MCF 10A (cell line): Measurements from ENCODE around the gene CFAP100. TPM values are rescaled to one million over a fixed set of nuclear protein-coding genes. Genes with fewer than 3 reads are reported as not detected.

Source experiments
- BruUV-seq: library from RNA; stranded (reverse); fragments of 400-500 nt; replicated peaks from 2 replicates; lab custom pipeline; 2021; lab: Mats Ljungman, UMichigan
- CTCF ChIA-PET: fragments of 300-600 bp; sonication (Branson Sonifier 250); formaldehyde crosslinking; extraction: SDS; loops from one replicate; lab custom pipeline; 2021; ENCODE audit warnings: antibody characterized with exemption, inconsistent platforms; lab: Yijun Ruan, JAX
- POLR2A ChIA-PET: fragments of 300-600, 350-650 bp; sonication (Branson Sonifier 250); formaldehyde crosslinking; extraction: SDS; loops from one replicate; lab custom pipeline; 2020; ENCODE audit warnings: antibody characterized with exemption, inconsistent platforms; lab: Yijun Ruan, JAX
- DNase-seq: peaks from one replicate; pipeline ENCODE4 v3.0.0-alpha.2; 2018; ENCODE audit not compliant: unreplicated experiment
- H3K27ac Mint-ChIP-seq: one replicate; pipeline ENCODE4 v1.8.0; 2022; ENCODE audit warnings: mild to moderate bottlenecking, low read depth, mixed read lengths; ENCODE audit not compliant: unreplicated experiment
- H3K27me3 Mint-ChIP-seq: one replicate; pipeline ENCODE4 v1.8.0; 2022; ENCODE audit warnings: mixed read lengths; ENCODE audit not compliant: insufficient read depth, unreplicated experiment
- H3K36me3 Mint-ChIP-seq: one replicate; pipeline ENCODE4 v1.8.0; 2022; ENCODE audit warnings: mild to moderate bottlenecking, moderate library complexity, mixed read lengths; ENCODE audit not compliant: insufficient read depth, unreplicated experiment
- H3K4me1 Mint-ChIP-seq: one replicate; pipeline ENCODE4 v1.8.0; 2022; ENCODE audit warnings: mixed read lengths; ENCODE audit not compliant: insufficient read depth, unreplicated experiment
- H3K4me3 Mint-ChIP-seq: one replicate; pipeline ENCODE4 v1.8.0; 2022; ENCODE audit warnings: mild to moderate bottlenecking, moderate library complexity, mixed read lengths; ENCODE audit not compliant: unreplicated experiment
- H3K9me3 Mint-ChIP-seq: one replicate; pipeline ENCODE4 v1.8.0; 2022; ENCODE audit warnings: mixed read lengths; ENCODE audit not compliant: unreplicated experiment
- intact Hi-C: fragments of 100-400 bp; cut with micrococcal nuclease; formaldehyde crosslinking; loops from 2 replicates; pipeline ENCODE4 v1.14.1; 2022
- total RNA-seq: library from RNA; stranded (reverse); gene quantifications from 2 replicates; pipeline ENCODE4 v1.2.3, GENCODE V29; 2022
- TF ChIP-seq, protein P1 (sequence below): fragments of 200-600 bp; IDR thresholded peaks from one replicate; pipeline ENCODE4 v1.8.0; 2022; ENCODE audit warnings: antibody characterized with exemption, mild to moderate bottlenecking; ENCODE audit not compliant: unreplicated experiment

Gene CFAP100
- total RNA-seq, 1 experiment from 2014 or later, result not detected

DNA sequence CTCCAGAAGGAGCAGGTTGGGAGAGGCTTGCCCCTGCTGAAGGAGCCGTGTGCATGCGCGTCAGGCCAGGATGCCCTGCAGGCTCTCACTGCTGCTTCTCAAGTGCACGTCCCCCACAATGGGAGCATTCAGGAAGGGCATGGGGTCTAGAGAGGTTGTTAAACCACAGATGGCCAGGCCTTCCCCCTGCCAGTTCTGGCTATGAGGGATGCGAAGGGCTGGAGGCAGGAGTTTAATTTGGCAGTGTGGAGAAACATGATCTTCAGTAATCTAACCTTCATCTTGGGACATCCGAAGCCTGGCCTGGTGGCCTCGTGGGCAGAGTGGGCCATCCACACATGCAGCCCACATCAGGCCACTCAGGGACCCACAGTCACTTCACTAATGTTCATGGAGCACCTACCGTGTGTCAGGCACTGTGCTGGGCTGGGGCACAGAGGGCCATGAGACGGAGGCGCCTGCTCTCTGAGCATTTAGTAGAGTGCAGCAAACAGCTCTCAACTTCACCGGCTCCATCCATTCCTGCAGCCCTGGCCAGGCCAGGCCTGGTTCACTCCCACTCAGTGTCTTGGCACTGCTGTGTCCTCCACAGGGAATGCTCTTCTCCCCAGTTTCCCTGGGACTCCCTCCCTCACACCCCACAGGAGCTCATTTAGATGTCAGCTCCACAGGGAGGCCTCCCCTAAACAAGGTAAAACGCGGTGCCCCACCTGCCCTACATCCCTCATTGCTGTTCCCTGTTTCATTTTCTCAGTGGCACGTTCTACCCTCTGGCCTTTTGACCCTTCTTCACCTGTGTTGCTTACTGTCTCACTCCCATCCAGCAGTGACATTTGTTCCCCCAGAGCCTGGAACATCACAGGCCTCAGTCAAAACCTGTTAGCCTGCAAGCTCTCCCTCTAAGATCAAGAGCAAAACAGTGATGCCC is 4.0 kb downstream of the CFAP100 start:
- intact Hi-C loops, result no loop called here
- Mint-ChIP-seq H3K27ac (no peak overlapping the region), H3K36me3 (no peaks in the 10 kb centered on the region), H3K9me3 (no peaks in the 10 kb centered on the region), H3K4me1 (no peaks in the 10 kb centered on the region), H3K27me3 (peaks cover 28% of the 10 kb centered on the region), H3K4me3 (no peak overlapping the region)
- CTCF ChIA-PET, result interaction anchor here (0.5 to 0.9 kb wide), 3 partner anchors 11 to 48 kb away, joined by 3 to 5 read pairs (median 3); no protein-coding TSS in a partner anchor
- DNase-seq, result no peak
- POLR2A ChIA-PET, result no interaction called here
- TF ChIP-seq, protein P1, sequence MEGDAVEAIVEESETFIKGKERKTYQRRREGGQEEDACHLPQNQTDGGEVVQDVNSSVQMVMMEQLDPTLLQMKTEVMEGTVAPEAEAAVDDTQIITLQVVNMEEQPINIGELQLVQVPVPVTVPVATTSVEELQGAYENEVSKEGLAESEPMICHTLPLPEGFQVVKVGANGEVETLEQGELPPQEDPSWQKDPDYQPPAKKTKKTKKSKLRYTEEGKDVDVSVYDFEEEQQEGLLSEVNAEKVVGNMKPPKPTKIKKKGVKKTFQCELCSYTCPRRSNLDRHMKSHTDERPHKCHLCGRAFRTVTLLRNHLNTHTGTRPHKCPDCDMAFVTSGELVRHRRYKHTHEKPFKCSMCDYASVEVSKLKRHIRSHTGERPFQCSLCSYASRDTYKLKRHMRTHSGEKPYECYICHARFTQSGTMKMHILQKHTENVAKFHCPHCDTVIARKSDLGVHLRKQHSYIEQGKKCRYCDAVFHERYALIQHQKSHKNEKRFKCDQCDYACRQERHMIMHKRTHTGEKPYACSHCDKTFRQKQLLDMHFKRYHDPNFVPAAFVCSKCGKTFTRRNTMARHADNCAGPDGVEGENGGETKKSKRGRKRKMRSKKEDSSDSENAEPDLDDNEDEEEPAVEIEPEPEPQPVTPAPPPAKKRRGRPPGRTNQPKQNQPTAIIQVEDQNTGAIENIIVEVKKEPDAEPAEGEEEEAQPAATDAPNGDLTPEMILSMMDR, result no peak
- BruUV-seq, result no TSS peak

DNA sequence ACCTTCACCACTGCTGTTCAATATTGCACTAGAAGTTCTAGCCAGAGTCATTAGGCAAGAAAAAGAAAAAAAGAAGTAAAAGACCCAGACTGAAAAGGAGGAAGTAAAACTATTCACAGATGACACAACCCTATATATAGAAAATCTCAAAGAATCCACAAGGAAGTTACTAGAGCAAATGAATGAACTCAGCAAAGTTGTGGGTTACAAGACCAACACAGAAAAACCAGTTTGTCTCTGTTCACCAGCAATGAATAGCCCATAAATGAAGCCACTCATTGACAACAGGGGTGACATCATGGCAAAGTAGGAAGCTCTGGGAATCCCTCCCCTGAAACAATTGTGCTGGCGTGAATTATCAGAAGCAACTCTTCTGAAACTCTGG is 4.6 kb downstream of the CFAP100 start:
- Mint-ChIP-seq H3K27ac (no peak overlapping the region), H3K9me3 (no peaks in the 10 kb centered on the region), H3K27me3 (peaks cover 28% of the 10 kb centered on the region), H3K36me3 (no peaks in the 10 kb centered on the region), H3K4me1 (no peaks in the 10 kb centered on the region), H3K4me3 (no peak overlapping the region)
- ChIA-PET POLR2A (no interaction called here), CTCF (interaction anchor here (0.6 to 0.9 kb wide), 2 partner anchors 17 to 49 kb away, joined by 3 to 5 read pairs; no protein-coding TSS in a partner anchor)
- DNase-seq, result no peak
- TF ChIP-seq, protein P1, result no peak
- intact Hi-C loops, result no loop called here
- no TSS peak for BruUV-seq

DNA sequence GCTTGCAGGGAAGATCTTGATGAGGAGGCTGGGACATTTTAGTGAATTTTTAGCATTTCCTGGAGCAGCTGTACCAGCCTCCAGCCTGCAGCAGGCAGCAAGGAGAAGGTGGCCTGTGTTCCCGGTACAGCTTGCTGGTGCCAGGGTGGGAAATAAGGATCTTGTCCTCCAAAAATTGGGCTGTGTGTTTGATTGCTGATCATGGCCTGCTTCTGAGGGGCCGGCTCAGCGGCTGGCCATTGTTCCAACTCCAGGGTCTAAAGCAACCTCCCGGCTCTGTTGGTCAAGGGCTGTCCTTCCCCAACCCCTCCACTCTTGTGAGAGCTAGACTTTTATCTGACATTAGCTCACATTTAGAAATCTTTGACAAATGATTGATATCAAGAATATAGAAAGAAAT is 5.0 kb downstream of the CFAP100 start:
- Mint-ChIP-seq H3K36me3 (no peaks in the 10 kb centered on the region), H3K27ac (no peak overlapping the region), H3K27me3 (peaks cover 28% of the 10 kb centered on the region), H3K4me1 (no peaks in the 10 kb centered on the region), H3K4me3 (no peak overlapping the region), H3K9me3 (no peaks in the 10 kb centered on the region)
- POLR2A ChIA-PET, result no interaction called here
- BruUV-seq, result no TSS peak
- CTCF ChIA-PET, result interaction anchor here (0.6 to 1.2 kb wide), 2 partner anchors 16 to 17 kb away, joined by 3 read pairs; no protein-coding TSS in a partner anchor
- intact Hi-C loops, result no loop called here
- TF ChIP-seq, protein P1, result no peak
- no peak for DNase-seq

DNA sequence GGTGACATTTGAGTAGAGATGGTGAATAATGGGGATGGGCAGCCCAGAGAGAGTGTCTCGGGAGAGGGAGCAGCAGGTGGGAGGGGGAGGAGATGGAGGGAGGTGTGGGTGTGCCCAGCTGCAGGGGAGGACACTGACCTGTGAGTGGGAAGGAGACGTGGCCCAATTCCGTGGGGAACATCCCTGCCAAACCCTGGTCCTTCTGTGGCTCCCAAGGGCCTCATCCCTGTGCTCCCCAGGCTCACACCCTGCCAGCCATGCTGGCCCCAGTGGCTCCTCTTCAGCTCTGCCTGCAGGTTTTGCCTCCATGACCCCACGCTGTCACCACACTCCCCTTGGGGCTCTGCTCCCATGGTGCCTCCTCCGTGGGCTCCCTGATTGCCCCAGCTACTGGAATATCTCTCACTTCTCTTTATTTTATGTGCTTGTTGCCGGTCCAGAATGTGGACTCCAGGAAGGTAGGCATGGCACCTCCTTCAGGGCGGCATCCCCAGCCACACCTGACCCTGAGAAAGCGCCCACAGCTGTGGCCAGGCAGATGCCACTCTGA is 7.0 kb downstream of the CFAP100 start:
- H3K36me3 Mint-ChIP-seq, result no peaks in the 10 kb centered on the region
- no peak overlapping the region for H3K4me3 Mint-ChIP-seq
- intact Hi-C loops, result no loop called here
- no peak for DNase-seq
- CTCF ChIA-PET, result interaction anchor here (0.9 kb wide), 1 partner anchor 156 kb away, joined by 5 read pairs; no protein-coding TSS in a partner anchor
- no peaks in the 10 kb centered on the region for H3K4me1 Mint-ChIP-seq
- no TSS peak for BruUV-seq
- no peaks in the 10 kb centered on the region for H3K9me3 Mint-ChIP-seq
- POLR2A ChIA-PET, result no interaction called here
- TF ChIP-seq, protein P1, result no peak
- H3K27me3 Mint-ChIP-seq, result peaks cover 28% of the 10 kb centered on the region
- no peak overlapping the region for H3K27ac Mint-ChIP-seq
